Suprapubic skin (tissue), 4 donors: ENCODE data around the gene OPHN1.

Experiments
- CTCF ChIP-seq, 2 donors: fragments of 200-600 bp in 1 of 2; fragments of 450-650 bp in 1 of 2; sonication (generic) in 1 of 2; IDR thresholded peaks; one replicate each; pipeline ENCODE4 v1.5.1; 2016 to 2019; ENCODE audit warnings: antibody characterized with exemption in 2 of 2, mild to moderate bottlenecking in 1 of 2, moderate library complexity in 1 of 2
- EP300 ChIP-seq: sonication (generic); formaldehyde crosslinking; IDR thresholded peaks from one replicate; pipeline ENCODE4 v1.6.1; 2017; ENCODE audit warnings: antibody characterized with exemption
- POLR2A ChIP-seq, 2 donors: fragments of 450-650 bp; IDR thresholded peaks; one replicate each; pipeline ENCODE4 v1.6.1; 2017; ENCODE audit warnings: antibody characterized with exemption in 2 of 2, mild to moderate bottlenecking in 2 of 2, moderate library complexity in 2 of 2
- POLR2AphosphoS5 ChIP-seq, 3 donors: sonication (generic); formaldehyde crosslinking; IDR thresholded peaks; one replicate each; pipeline ENCODE4 v1.6.1; 2017; ENCODE audit warnings: antibody characterized with exemption in 3 of 3

- TF ChIP-seq CTCF (IDR thresholded peaks at IDR 0.05): no peak
- TF ChIP-seq POLR2AphosphoS5 (IDR thresholded peaks at IDR 0.05): no peak
- TF ChIP-seq POLR2A (IDR thresholded peaks at IDR 0.05): no peak
- no peak for TF ChIP-seq EP300
Observed at GRCh38 chrX:68443155-68443868, 10.0 kb upstream of the OPHN1 start.
